Measurements from ENCODE around the gene CCDC92. TPM values are rescaled to one million over a fixed set of nuclear protein-coding genes. Genes with fewer than 3 reads are reported as not detected.

The CCDC92 gene
- total RNA-seq, 2 experiments from 2014 or later: 20.3 to 20.5 TPM

DNA sequence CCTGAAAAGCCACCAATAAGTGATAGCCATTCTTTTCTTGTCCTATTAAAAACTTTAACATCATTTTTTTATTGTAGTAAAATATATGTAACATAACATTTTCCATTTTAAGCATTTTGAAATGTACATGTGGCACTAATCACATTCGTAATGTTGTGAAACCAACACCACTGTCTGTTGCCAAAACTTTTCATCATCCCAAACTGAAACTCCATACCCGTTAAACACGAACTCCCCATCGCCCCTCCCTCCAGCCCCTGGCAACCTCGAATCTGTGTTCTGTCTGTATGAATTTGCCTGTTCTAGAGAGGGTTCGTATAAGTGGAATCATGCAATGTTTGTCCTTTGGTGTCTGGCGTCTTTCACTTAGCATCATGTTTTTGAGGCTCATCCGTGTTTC, 75.9 kb downstream of the CCDC92 start:
- ChIA-PET POLR2A (no interaction called here), CTCF (no interaction called here)
- no peaks in the 10 kb centered on the region for H3K9me3 Mint-ChIP-seq
- H3K36me3 Mint-ChIP-seq (ENCODE audit: low read depth): no peaks in the 10 kb centered on the region
- H3K4me1 Mint-ChIP-seq: no peaks in the 10 kb centered on the region
- no peak overlapping the region for H3K27ac Mint-ChIP-seq
- peaks cover 12% of the 10 kb centered on the region for H3K27me3 Mint-ChIP-seq
- DNase-seq: no peak
- no peak overlapping the region for H3K4me3 Mint-ChIP-seq

GRCh38 chr12:123895451-123895850, 77.2 kb downstream of the CCDC92 start:
- Mint-ChIP-seq H3K4me3 (no peak overlapping the region), H3K27ac (no peak overlapping the region), H3K36me3 (ENCODE audit: low read depth) (no peaks in the 10 kb centered on the region), H3K9me3 (no peaks in the 10 kb centered on the region), H3K4me1 (no peaks in the 10 kb centered on the region), H3K27me3 (peaks cover 14% of the 10 kb centered on the region)
- DNase-seq: no peak
- POLR2A ChIA-PET: no interaction called here
- CTCF ChIA-PET: no interaction called here

- CTCF ChIA-PET: no interaction called here
- Mint-ChIP-seq H3K4me3 (no peak overlapping the region), H3K9me3 (no peaks in the 10 kb centered on the region), H3K36me3 (ENCODE audit: low read depth) (no peaks in the 10 kb centered on the region), H3K27ac (no peak overlapping the region), H3K4me1 (no peaks in the 10 kb centered on the region), H3K27me3 (peaks cover 13% of the 10 kb centered on the region)
- no peak for DNase-seq
- POLR2A ChIA-PET: no interaction called here
Measured at GRCh38 chr12:123894823-123895345, 77.7 kb downstream of the CCDC92 start.

DNA sequence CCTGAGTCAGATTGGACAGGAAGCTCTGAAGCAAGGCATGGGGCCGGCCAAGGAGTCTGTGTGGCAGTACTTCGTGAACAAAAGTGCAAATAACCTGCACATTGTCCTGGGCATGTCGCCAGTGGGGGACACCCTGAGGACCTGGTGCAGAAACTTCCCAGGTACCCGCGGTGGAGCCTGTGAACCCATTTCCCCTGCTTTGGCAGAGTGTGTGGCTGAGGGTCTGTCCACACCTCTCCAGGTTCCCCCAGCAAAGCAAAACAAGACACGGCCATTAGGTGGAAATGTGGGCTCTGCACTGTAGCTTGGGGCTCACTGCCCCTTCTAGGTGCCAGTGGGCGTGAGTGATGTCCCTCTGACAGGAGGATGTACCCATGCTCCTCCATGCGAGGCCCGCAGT, 79.4 kb downstream of the CCDC92 start:
- Mint-ChIP-seq H3K4me1 (no peaks in the 10 kb centered on the region), H3K4me3 (no peak overlapping the region), H3K27me3 (peaks cover 13% of the 10 kb centered on the region), H3K9me3 (no peaks in the 10 kb centered on the region), H3K36me3 (ENCODE audit: low read depth) (no peaks in the 10 kb centered on the region), H3K27ac (no peak overlapping the region)
- CTCF ChIA-PET: no interaction called here
- POLR2A ChIA-PET: no interaction called here
- no peak for DNase-seq

DNA sequence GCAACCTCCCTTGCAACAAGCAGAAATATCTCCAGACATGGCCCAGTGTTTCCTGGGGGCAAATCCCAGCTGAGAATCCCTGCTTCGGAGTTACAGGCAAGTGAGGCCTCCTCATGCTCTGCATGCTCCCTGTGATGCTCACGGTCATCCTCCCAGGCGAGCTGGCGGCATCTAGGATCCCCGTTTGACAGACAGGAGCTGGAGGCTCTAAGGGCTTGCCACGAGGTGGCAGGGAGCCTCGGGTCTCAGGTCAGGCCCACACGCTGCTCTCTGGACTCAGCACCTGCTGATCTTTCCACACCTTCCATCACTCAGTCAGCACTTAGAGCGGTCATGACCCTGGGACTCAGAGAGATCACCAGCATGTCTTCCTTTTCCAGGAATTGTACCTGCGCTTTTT, 79.8 kb downstream of the CCDC92 start:
- no peaks in the 10 kb centered on the region for H3K4me1 Mint-ChIP-seq
- H3K9me3 Mint-ChIP-seq: no peaks in the 10 kb centered on the region
- DNase-seq: no peak
- peaks cover 13% of the 10 kb centered on the region for H3K27me3 Mint-ChIP-seq
- POLR2A ChIA-PET: no interaction called here
- no peak overlapping the region for H3K4me3 Mint-ChIP-seq
- CTCF ChIA-PET: no interaction called here
- H3K27ac Mint-ChIP-seq: no peak overlapping the region
- no peaks in the 10 kb centered on the region for H3K36me3 Mint-ChIP-seq (ENCODE audit: low read depth)

DNA sequence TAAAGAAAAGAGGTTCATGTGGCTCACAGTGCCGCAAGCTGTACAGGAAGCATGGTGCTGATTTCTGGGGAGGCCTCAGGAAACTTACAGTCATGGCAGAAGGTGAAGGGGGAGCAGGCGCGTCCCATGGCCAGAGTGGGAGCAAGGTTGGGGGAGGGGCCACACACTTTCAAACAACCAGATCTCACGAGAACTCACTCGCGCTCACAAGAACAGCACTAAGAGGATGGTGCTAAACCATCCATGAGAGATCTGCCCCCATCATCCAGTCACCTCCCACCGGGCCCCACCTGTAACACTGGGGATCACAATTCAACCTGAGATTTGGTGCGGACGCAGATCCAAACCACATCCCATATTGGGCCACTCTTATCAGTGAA, 80.5 kb downstream of the CCDC92 start:
- no peaks in the 10 kb centered on the region for H3K9me3 Mint-ChIP-seq
- ChIA-PET POLR2A (no interaction called here), CTCF (no interaction called here)
- H3K4me3 Mint-ChIP-seq: no peak overlapping the region
- no peaks in the 10 kb centered on the region for H3K4me1 Mint-ChIP-seq
- no peaks in the 10 kb centered on the region for H3K36me3 Mint-ChIP-seq (ENCODE audit: low read depth)
- DNase-seq: no peak
- H3K27ac Mint-ChIP-seq: no peak overlapping the region
- H3K27me3 Mint-ChIP-seq: peaks cover 13% of the 10 kb centered on the region

DNA sequence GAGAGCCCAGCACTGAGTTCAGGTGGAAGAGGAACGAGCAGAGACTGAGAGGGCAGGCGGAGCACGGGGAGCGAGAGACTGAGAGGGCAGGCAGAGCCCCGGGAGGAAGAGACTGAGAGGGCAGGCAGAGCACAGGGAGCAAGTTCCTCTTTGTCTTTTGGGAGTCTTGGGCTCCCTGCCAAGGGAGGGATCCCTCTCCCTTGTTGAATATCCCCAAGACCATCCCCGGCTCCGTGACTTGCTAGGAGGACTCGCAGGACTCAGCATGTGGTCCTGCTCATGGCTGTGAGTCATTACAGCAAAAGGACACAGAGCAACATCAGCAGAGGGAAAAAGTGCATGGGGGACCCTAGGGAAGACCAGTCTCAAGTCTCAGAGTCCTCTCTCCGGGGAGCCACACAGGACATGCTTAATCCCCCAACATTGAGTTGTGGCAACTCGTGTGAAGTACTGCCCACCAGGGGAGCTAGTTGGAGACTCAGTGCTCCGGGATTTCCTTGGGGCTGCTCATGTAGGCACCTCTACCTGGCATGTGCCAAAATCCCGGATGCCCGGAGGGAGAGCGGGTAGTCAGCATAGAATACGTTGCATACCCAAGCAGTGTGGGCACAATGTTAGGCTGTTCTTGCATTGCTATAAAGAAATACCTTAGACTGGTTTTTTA, 81.0 kb downstream of the CCDC92 start:
- Mint-ChIP-seq H3K9me3 (no peaks in the 10 kb centered on the region), H3K4me1 (no peaks in the 10 kb centered on the region), H3K36me3 (ENCODE audit: low read depth) (no peaks in the 10 kb centered on the region), H3K4me3 (no peak overlapping the region), H3K27me3 (peaks cover 10% of the 10 kb centered on the region), H3K27ac (no peak overlapping the region)
- ChIA-PET POLR2A (no interaction called here), CTCF (no interaction called here)
- DNase-seq: no peak

- H3K36me3 Mint-ChIP-seq (ENCODE audit: low read depth): no peaks in the 10 kb centered on the region
- DNase-seq: no peak
- H3K4me3 Mint-ChIP-seq: no peak overlapping the region
- H3K4me1 Mint-ChIP-seq: no peaks in the 10 kb centered on the region
- CTCF ChIA-PET: no interaction called here
- no peaks in the 10 kb centered on the region for H3K9me3 Mint-ChIP-seq
- H3K27me3 Mint-ChIP-seq: peaks cover 13% of the 10 kb centered on the region
- POLR2A ChIA-PET: no interaction called here
- no peak overlapping the region for H3K27ac Mint-ChIP-seq
Measured at GRCh38 chr12:123891011-123891410, 81.6 kb downstream of the CCDC92 start.

DNA sequence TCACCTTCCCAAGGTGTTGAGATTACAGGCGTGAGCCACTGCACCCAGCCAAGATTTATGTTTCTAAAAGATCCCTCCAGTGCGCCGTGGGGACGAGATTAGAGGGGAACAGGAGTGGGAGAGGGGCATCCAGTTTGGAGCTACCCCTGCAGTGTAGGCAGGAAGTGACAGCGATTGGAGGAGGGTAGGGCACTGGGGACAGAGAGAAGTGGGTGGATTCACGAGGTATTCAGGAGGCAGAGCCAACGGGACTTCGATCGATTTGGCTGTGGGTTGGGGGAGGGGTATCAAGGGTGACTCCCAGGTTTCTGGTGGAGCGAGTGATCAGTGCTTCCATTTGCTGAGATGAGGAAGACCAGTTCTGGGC, 82.1 kb downstream of the CCDC92 start:
- no peaks in the 10 kb centered on the region for H3K4me1 Mint-ChIP-seq
- no peaks in the 10 kb centered on the region for H3K9me3 Mint-ChIP-seq
- POLR2A ChIA-PET: no interaction called here

DNA sequence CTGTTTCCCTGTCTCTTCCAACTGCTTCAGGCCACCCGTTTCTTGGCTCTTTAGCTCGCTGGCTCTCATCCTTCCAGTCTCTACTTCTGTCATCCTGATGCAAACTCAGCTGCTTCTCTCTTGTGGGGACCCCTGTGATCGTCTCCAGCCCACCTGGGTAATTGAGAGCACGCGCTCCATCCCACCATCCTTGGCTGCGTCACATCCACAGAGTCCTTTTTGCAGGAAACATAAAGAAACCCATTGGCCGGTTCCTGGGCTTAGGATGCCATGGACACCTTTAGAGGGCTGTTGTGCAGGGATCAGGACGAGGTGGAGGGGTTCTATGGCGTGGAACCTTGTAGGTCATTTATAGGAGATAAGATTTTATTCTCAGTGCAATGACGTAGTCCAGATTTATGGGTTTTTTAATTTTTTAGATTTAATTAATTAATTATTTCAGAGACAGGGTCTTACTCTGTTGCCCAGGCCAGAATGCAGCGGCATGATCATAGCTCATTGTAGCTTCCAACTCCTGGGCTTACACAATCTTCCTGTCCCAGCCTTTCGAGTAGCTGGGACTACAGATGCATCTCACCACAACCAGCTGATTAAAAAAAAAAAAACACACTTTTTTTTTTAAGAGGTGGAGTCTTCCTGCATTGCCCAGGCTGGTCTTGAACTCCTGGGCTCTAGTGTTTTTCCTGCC, 82.6 kb downstream of the CCDC92 start:
- CTCF ChIA-PET: no interaction called here
- Mint-ChIP-seq H3K27ac (no peak overlapping the region), H3K36me3 (ENCODE audit: low read depth) (no peaks in the 10 kb centered on the region), H3K27me3 (peaks cover 18% of the 10 kb centered on the region), H3K4me1 (no peaks in the 10 kb centered on the region), H3K9me3 (no peaks in the 10 kb centered on the region), H3K4me3 (no peak overlapping the region)
- POLR2A ChIA-PET: no interaction called here
- no peak for DNase-seq

More for the DNA sequence above, 82.1 kb downstream of the CCDC92 start:
- Mint-ChIP-seq H3K36me3 (ENCODE audit: low read depth) (no peaks in the 10 kb centered on the region), H3K4me3 (no peak overlapping the region), H3K27me3 (peaks cover 14% of the 10 kb centered on the region), H3K27ac (no peak overlapping the region)
- CTCF ChIA-PET: no interaction called here
- no peak for DNase-seq

DNA sequence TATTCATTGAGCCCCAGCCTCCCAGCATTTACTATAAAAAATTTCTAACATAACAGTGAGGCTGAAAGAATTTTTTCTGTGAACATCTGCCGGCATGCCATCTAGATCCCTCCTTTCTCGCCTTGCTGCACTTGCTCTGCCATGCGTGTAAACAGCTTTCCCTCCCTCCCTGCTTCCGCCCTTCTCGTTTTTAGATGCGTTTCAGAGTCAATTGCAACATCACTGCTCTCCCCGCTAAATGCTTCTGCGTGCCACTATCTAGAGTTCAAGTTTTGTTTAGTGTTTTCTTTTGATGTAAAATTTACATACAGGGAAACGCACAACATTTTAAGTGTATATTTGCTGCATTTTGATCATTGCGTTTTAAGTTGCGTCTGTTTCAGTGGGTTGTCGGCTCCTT, 83.6 kb downstream of the CCDC92 start:
- ChIA-PET CTCF (no interaction called here), POLR2A (no interaction called here)
- Mint-ChIP-seq H3K9me3 (no peaks in the 10 kb centered on the region), H3K27me3 (peaks cover 18% of the 10 kb centered on the region), H3K27ac (no peak overlapping the region), H3K4me1 (no peaks in the 10 kb centered on the region), H3K4me3 (no peak overlapping the region), H3K36me3 (ENCODE audit: low read depth) (no peaks in the 10 kb centered on the region)
- DNase-seq: no peak

GRCh38 chr12:123886931-123887582, 85.6 kb downstream of the CCDC92 start:
- ChIA-PET POLR2A (no interaction called here), CTCF (interaction anchor here (0.6 kb wide), 1 partner anchor 409 kb away, joined by 3 read pairs; no protein-coding TSS in a partner anchor)
- Mint-ChIP-seq H3K9me3 (no peaks in the 10 kb centered on the region), H3K4me3 (no peak overlapping the region), H3K36me3 (ENCODE audit: low read depth) (no peaks in the 10 kb centered on the region), H3K27me3 (peaks cover 24% of the 10 kb centered on the region), H3K27ac (no peak overlapping the region), H3K4me1 (no peaks in the 10 kb centered on the region)
- no peak for DNase-seq

GRCh38 chr12:123886258-123886657, 86.4 kb downstream of the CCDC92 start:
- DNase-seq: no peak
- H3K9me3 Mint-ChIP-seq: no peaks in the 10 kb centered on the region
- ChIA-PET CTCF (no interaction called here), POLR2A (no interaction called here)
- no peak overlapping the region for H3K4me3 Mint-ChIP-seq
- H3K36me3 Mint-ChIP-seq (ENCODE audit: low read depth): no peaks in the 10 kb centered on the region
- no peak overlapping the region for H3K27ac Mint-ChIP-seq
- no peaks in the 10 kb centered on the region for H3K4me1 Mint-ChIP-seq
- peaks cover 22% of the 10 kb centered on the region for H3K27me3 Mint-ChIP-seq
